Measurements from ENCODE around the gene KCNN2. TPM values are rescaled to one million over a fixed set of nuclear protein-coding genes. Genes with fewer than 3 reads are reported as not detected.

Gene KCNN2
- total RNA-seq, 4 donors from 2014 or later: 0.18 to 0.19 TPM; not detected in 2

GRCh38 chr5:114524221-114524620 lies 162.4 kb downstream of the KCNN2 start:
- Histone ChIP-seq H3K27ac (no peak overlapping the region), H3K36me3 (no peaks in the 10 kb centered on the region), H3K4me1 (no peaks in the 10 kb centered on the region), H3K4me3 (no peak overlapping the region), H3K27me3 (no peaks in the 10 kb centered on the region), H3K9me3 (no peaks in the 10 kb centered on the region)
- TF ChIP-seq CTCF (IDR thresholded peaks at IDR 0.05) (no peak), POLR2A (IDR thresholded peaks at IDR 0.05) (no peak)
- 79 to 83% methylated on average over 1 of the region's 1 CpG for WGBS, 2 donors
- no peak for DNase-seq
- intact Hi-C loops (cut with DNase I): no loop called here

GRCh38 chr5:114544561-114544960 lies 182.7 kb downstream of the KCNN2 start:
- Histone ChIP-seq H3K9me3 (no peaks in the 10 kb centered on the region), H3K4me3 (no peak overlapping the region), H3K36me3 (no peaks in the 10 kb centered on the region), H3K4me1 (no peaks in the 10 kb centered on the region), H3K27me3 (no peaks in the 10 kb centered on the region), H3K27ac (no peak overlapping the region)
- no peak for DNase-seq
- TF ChIP-seq POLR2A (IDR thresholded peaks at IDR 0.05) (no peak), CTCF (IDR thresholded peaks at IDR 0.05) (no peak)
- intact Hi-C loops (cut with DNase I): no loop called here
- 100% methylated on average over 1 of the region's 1 CpG; no CpG with 5 or more reads in 1 of the 2 donors for WGBS, 2 donors
